ENCODE measurements around the gene CCDC92.

DNA sequence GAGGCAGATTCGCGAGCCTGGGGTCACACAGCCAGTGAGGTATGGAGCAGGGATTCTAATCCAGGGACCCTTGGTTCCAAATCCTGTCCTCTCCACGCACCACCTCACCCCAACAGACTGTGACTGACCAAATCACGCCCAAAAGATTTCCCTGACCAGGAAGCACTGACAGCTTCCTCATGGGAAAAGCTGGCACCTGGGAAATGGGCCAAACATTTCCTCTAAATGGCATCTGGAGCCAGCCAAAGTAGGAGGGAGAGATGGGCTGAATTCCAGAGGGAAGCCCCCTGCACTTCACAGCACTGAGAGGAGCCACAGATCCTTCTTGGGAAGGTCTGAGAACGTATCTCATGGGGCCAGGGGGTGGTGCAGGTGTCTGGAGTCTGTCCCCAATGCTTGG lies 28.8 kb downstream of the CCDC92 start:
- no peak for TF ChIP-seq CTCF (IDR thresholded peaks at IDR 0.05; ENCODE audit: poor library complexity, severe bottlenecking)
- TF ChIP-seq TAF1 (IDR thresholded peaks at IDR 0.05; ENCODE audit: low read depth) = no peak
- TF ChIP-seq POLR2AphosphoS5 (IDR thresholded peaks at IDR 0.05) = no peak
- no peak for TF ChIP-seq RAD21 (conservative IDR thresholded peaks at IDR 0.05)
- no peak for TF ChIP-seq EP300 (conservative IDR thresholded peaks at IDR 0.05; ENCODE audit: poor library complexity, severe bottlenecking)
- no peak for TF ChIP-seq MXI1 (conservative IDR thresholded peaks at IDR 0.05; ENCODE audit: poor library complexity, severe bottlenecking)
- TF ChIP-seq, protein P1, sequence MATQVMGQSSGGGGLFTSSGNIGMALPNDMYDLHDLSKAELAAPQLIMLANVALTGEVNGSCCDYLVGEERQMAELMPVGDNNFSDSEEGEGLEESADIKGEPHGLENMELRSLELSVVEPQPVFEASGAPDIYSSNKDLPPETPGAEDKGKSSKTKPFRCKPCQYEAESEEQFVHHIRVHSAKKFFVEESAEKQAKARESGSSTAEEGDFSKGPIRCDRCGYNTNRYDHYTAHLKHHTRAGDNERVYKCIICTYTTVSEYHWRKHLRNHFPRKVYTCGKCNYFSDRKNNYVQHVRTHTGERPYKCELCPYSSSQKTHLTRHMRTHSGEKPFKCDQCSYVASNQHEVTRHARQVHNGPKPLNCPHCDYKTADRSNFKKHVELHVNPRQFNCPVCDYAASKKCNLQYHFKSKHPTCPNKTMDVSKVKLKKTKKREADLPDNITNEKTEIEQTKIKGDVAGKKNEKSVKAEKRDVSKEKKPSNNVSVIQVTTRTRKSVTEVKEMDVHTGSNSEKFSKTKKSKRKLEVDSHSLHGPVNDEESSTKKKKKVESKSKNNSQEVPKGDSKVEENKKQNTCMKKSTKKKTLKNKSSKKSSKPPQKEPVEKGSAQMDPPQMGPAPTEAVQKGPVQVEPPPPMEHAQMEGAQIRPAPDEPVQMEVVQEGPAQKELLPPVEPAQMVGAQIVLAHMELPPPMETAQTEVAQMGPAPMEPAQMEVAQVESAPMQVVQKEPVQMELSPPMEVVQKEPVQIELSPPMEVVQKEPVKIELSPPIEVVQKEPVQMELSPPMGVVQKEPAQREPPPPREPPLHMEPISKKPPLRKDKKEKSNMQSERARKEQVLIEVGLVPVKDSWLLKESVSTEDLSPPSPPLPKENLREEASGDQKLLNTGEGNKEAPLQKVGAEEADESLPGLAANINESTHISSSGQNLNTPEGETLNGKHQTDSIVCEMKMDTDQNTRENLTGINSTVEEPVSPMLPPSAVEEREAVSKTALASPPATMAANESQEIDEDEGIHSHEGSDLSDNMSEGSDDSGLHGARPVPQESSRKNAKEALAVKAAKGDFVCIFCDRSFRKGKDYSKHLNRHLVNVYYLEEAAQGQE (IDR thresholded peaks at IDR 0.05; ENCODE audit: borderline replicate concordance) = no peak
- TF ChIP-seq SMC3 (conservative IDR thresholded peaks at IDR 0.05; ENCODE audit: poor library complexity) = no peak
